Endothelial cell of umbilical vein (primary cell): ENCODE measurements around the gene HOXB7. TPM values are rescaled to one million over a fixed set of nuclear protein-coding genes. Genes with fewer than 3 reads are reported as not detected.

Experiments
- BruUV-seq: library from RNA; stranded (reverse); fragments of 400-500 nt; replicated peaks from 2 replicates; lab custom pipeline; 2021; lab: Mats Ljungman, UMichigan
- CTCF ChIA-PET: fragments of 300-600, 350-600 bp; sonication (Branson Sonifier 250); formaldehyde crosslinking; loops from one replicate; lab custom pipeline; 2021; ENCODE audit warnings: antibody characterized with exemption, inconsistent platforms; lab: Charles Lee
- POLR2A ChIA-PET: fragments of 300-600, 350-600 bp; sonication (Branson Sonifier 250); formaldehyde crosslinking; loops from one replicate; lab custom pipeline; 2021; ENCODE audit warnings: antibody characterized with exemption, inconsistent platforms; lab: Charles Lee
- DNase-seq: peaks from one replicate; pipeline ENCODE4 v3.0.0-alpha.2; 2011; ENCODE audit warnings: low read depth, low spot score
- FAIRE-seq: peaks from 2 replicates; lab custom pipeline; 2011; peaks lifted over from hg19 to GRCh38; lab: Jason Lieb, UNC
- H2AFZ ChIP-seq: 2 replicates; pipeline ENCODE4 v1.6.0; 2012; ENCODE audit warnings: low read depth, low read length, control low read depth, inconsistent platforms
- H3K27ac ChIP-seq: 2 replicates; pipeline ENCODE4 v1.5.1; 2011; ENCODE audit warnings: low read depth, mild to moderate bottlenecking, control low read depth, low read length, moderate library complexity; ENCODE audit not compliant: insufficient read depth
- H3K27me3 ChIP-seq, 2 experiments: 2 replicates each; pipeline versions ENCODE4 v1.6.0 to v1.6.1; 2011; ENCODE audit warnings: low read length in 2 of 2, mixed read lengths in 1 of 2; ENCODE audit not compliant: control insufficient read depth in 2 of 2, insufficient read depth in 2 of 2
- H3K36me3 ChIP-seq, 2 experiments: 2 replicates in 1 of 2; 3 replicates in 1 of 2; pipeline ENCODE4 v1.5.1; 2011; ENCODE audit warnings: low read length in 2 of 2, mild to moderate bottlenecking in 1 of 2, moderate library complexity in 1 of 2; ENCODE audit not compliant: control insufficient read depth in 2 of 2, insufficient read depth in 2 of 2; ENCODE audit errors: extremely low read depth in 1 of 2
- H3K4me1 ChIP-seq: 3 replicates; pipeline ENCODE4 v1.5.1; 2011; ENCODE audit warnings: mild to moderate bottlenecking, low read length; ENCODE audit not compliant: control insufficient read depth, insufficient read depth; ENCODE audit errors: extremely low read depth
- H3K4me2 ChIP-seq: 2 replicates; pipeline ENCODE4 v1.6.1; 2011; ENCODE audit warnings: low read length, control low read depth, mixed read lengths; ENCODE audit not compliant: insufficient read depth
- H3K4me3 ChIP-seq, 3 experiments: fragments of 200-600 bp in 1 of 3; sonication (generic), shearing (Covaris generic) in 1 of 3; replicated peaks in 1 of 3; 2 replicates each; pipeline ENCODE4 v1.5.1; 2011 to 2016; ENCODE audit warnings: control low read depth in 3 of 3, low read length in 3 of 3, mild to moderate bottlenecking in 2 of 3, inconsistent platforms in 1 of 3, low read depth in 1 of 3, moderate library complexity in 1 of 3; ENCODE audit not compliant: insufficient read depth in 1 of 3
- H3K79me2 ChIP-seq: 2 replicates; pipeline ENCODE4 v1.6.0; 2012; ENCODE audit warnings: low read length, inconsistent platforms; ENCODE audit not compliant: control insufficient read depth, insufficient read depth
- H3K9ac ChIP-seq: replicated peaks from 2 replicates; pipeline ENCODE3; 2011; ENCODE audit warnings: low read length, control low read depth; ENCODE audit not compliant: insufficient read depth; ENCODE audit errors: extremely low read depth
- H3K9me1 ChIP-seq: replicated peaks from 3 replicates; pipeline ENCODE4 v1.6.0; 2011; ENCODE audit warnings: mild to moderate bottlenecking, low read length; ENCODE audit not compliant: control insufficient read depth, insufficient read depth; ENCODE audit errors: extremely low read depth
- H3K9me3 ChIP-seq: replicated peaks from 2 replicates; pipeline ENCODE4 v1.5.1; 2012; ENCODE audit warnings: low read length, inconsistent platforms; ENCODE audit not compliant: control insufficient read depth, insufficient read depth
- H4K20me1 ChIP-seq: replicated peaks from 2 replicates; pipeline ENCODE3; 2011; ENCODE audit warnings: mild to moderate bottlenecking, low read length; ENCODE audit not compliant: control insufficient read depth, insufficient read depth; ENCODE audit errors: extremely low read depth
- CTCF ChIP-seq, 2 donors: IDR thresholded peaks; 1 replicate in 1 of 2; 2 replicates in 1 of 2; pipeline ENCODE4 v1.5.1; 2011; ENCODE audit warnings: low read length in 2 of 2, mild to moderate bottlenecking in 2 of 2, moderate library complexity in 2 of 2, control low read depth in 1 of 2, inconsistent platforms in 1 of 2, low read depth in 1 of 2; ENCODE audit not compliant: insufficient read depth in 1 of 2; ENCODE audit errors: extremely low read depth in 1 of 2
- EZH2 ChIP-seq: IDR thresholded peaks from 2 replicates; pipeline ENCODE4 v1.6.1; 2012; ENCODE audit warnings: borderline replicate concordance, low read depth, mild to moderate bottlenecking, moderate library complexity, low read length, inconsistent platforms; ENCODE audit not compliant: severe bottlenecking
- FOS ChIP-seq: IDR thresholded peaks from 2 replicates; pipeline ENCODE4 v1.6.1; 2011; ENCODE audit warnings: mild to moderate bottlenecking, low read length, moderate library complexity, borderline replicate concordance; ENCODE audit not compliant: insufficient read depth
- GATA2 ChIP-seq: IDR thresholded peaks from 2 replicates; pipeline ENCODE4 v1.7.0; 2011; ENCODE audit warnings: low read depth, mild to moderate bottlenecking, moderate library complexity, mixed read lengths, low read length; ENCODE audit not compliant: insufficient read length, insufficient read depth
- JUN ChIP-seq: IDR thresholded peaks from 2 replicates; pipeline ENCODE4 v1.6.1; 2011; ENCODE audit warnings: borderline replicate concordance, low read depth; ENCODE audit not compliant: insufficient read length, insufficient read depth
- MAX ChIP-seq: IDR thresholded peaks from 2 replicates; pipeline ENCODE4 v1.6.1; 2011; ENCODE audit not compliant: insufficient read depth, insufficient read length
- MYC ChIP-seq: IDR thresholded peaks from one replicate; pipeline ENCODE4 v1.6.1; 2011; ENCODE audit warnings: mild to moderate bottlenecking, low read depth, low read length
- POLR2A ChIP-seq: IDR thresholded peaks from 2 replicates; pipeline ENCODE4 v1.6.1; 2012; ENCODE audit warnings: low read depth, mild to moderate bottlenecking, control low read depth, low read length
- POLR2AphosphoS5 ChIP-seq: IDR thresholded peaks from 2 replicates; pipeline ENCODE4 v1.6.1; 2012; ENCODE audit warnings: low read depth, mild to moderate bottlenecking, control low read depth, low read length, moderate library complexity; ENCODE audit not compliant: insufficient read depth
- dilution Hi-C: fragments of 300-500 bp; cut with MboI; formaldehyde crosslinking; loops from one replicate; pipeline ENCODE4 v1.15.0; 2019; ENCODE audit warnings: low sequenced_read_pairs; ENCODE audit not compliant: extremely low pct_ligation_motif_present
- intact Hi-C: fragments of 100-400 bp; cut with micrococcal nuclease; formaldehyde crosslinking; loops from one replicate; pipeline ENCODE4 v1.10.0; 2022
- polyA plus RNA-seq, 4 experiments: library from polyadenylated mRNA; depleted of rRNA in 3 of 4; stranded (reverse) in 3 of 4; unstranded in 1 of 4; fragments of >200 nt; gene quantifications; 2 replicates each; pipeline versions ENCODE4 v1.2.1 to v1.2.3, GENCODE V29; 2011 to 2012; ENCODE audit warnings: missing spikeins in 1 of 4
- total RNA-seq: library from RNA; stranded (reverse); gene quantifications from 2 replicates; pipeline ENCODE4 v1.2.3, GENCODE V29; 2021

The HOXB7 gene
- total and polyA plus RNA-seq, 2 donors (not counting 3 experiments of a cell fraction or from before 2014, with no cell fraction given): 23.5 to 24.5 TPM

- no peak overlapping the region for H3K9ac ChIP-seq
- POLR2A ChIA-PET: interaction anchor here (1.5 kb wide), 1 partner anchor 39 kb away, joined by 3 read pairs; no protein-coding TSS in a partner anchor
- H3K4me1 ChIP-seq: peaks cover 33% of the 10 kb centered on the region
- FAIRE-seq (no peak), DNase-seq (no peak)
- H3K9me3 ChIP-seq: no peaks in the 10 kb centered on the region
- no TSS peak for BruUV-seq
- intact Hi-C loops (no loop called here), dilution Hi-C loops (no loop called here)
- H3K4me3 ChIP-seq: no peak overlapping the region
- H3K36me3 ChIP-seq: no peaks in the 10 kb centered on the region
- peak overlapping the region; percentile 85 for H3K4me2 ChIP-seq
- H3K9me1 ChIP-seq: no peaks in the 10 kb centered on the region
- CTCF ChIA-PET: interaction anchor here (0.9 to 1.3 kb wide), 6 partner anchors 8 to 301 kb away, joined by 3 read pairs; no protein-coding TSS in a partner anchor
- TF ChIP-seq JUN (no peak), MYC (no peak), EZH2 (no peak), POLR2AphosphoS5 (no peak), FOS (no peak), GATA2 (no peak), POLR2A (no peak), CTCF (IDR thresholded peaks at IDR 0.05; ENCODE audit: extremely low read depth in 1 of 2, insufficient read depth in 1 of 2, low read depth in 1 of 2, low read length in 2 of 2) (no peak), MAX (no peak)
- no peaks in the 10 kb centered on the region for H4K20me1 ChIP-seq
- no peak overlapping the region for H3K27ac ChIP-seq
- peaks cover 26% of the 10 kb centered on the region for H3K79me2 ChIP-seq
- H2AFZ ChIP-seq: no peak overlapping the region
- no peaks in the 10 kb centered on the region for H3K27me3 ChIP-seq
These were observed 1.8 kb downstream of the HOXB7 start for GRCh38 chr17:48609033-48609432.
